ENCODE data around the gene TTBK2.

- TF ChIP-seq CTCF (IDR thresholded peaks at IDR 0.05) (no peak), EP300 (IDR thresholded peaks at IDR 0.05) (no peak), POLR2A (IDR thresholded peaks at IDR 0.05) (no peak)
These were observed 184.3 kb downstream of the TTBK2 start for GRCh38 chr15:42736178-42736792.
